DOHH2 (cell line): ENCODE measurements around the gene RGS9BP.

ENCODE experiments used
- H3F3A ChIP-seq: fragments of 200-600 bp; sonication (generic), shearing (Covaris generic); 2 replicates; pipeline ENCODE4 v1.6.0; 2016; ENCODE audit warnings: antibody characterized with exemption, mild to moderate bottlenecking; ENCODE audit not compliant: control insufficient read depth, insufficient read depth
- H3K27ac ChIP-seq: fragments of 200-600 bp; sonication (generic); 2 replicates; pipeline ENCODE4 v1.5.1; 2014; ENCODE audit warnings: low read depth, mild to moderate bottlenecking, low read length, moderate library complexity
- H3K27me3 ChIP-seq: fragments of 200-600 bp; sonication (generic); 2 replicates; pipeline ENCODE4 v1.6.1; 2014; ENCODE audit warnings: mild to moderate bottlenecking, low read length, mixed read lengths; ENCODE audit not compliant: control insufficient read depth
- H3K36me3 ChIP-seq: fragments of 200-600 bp; sonication (generic); 2 replicates; pipeline ENCODE4 v1.6.1; 2014; ENCODE audit warnings: mild to moderate bottlenecking, low read length, moderate library complexity, mixed read lengths; ENCODE audit not compliant: control insufficient read depth
- H3K4me1 ChIP-seq: fragments of 200-600 bp; sonication (generic); 2 replicates; pipeline ENCODE4 v1.6.1; 2014; ENCODE audit warnings: mild to moderate bottlenecking, low read length, mixed read lengths; ENCODE audit not compliant: control insufficient read depth
- H3K4me2 ChIP-seq: fragments of 200-600 bp; sonication (generic); 2 replicates; pipeline ENCODE4 v1.6.0; 2014; ENCODE audit warnings: mild to moderate bottlenecking, low read length, moderate library complexity
- H3K4me3 ChIP-seq: fragments of 200-600 bp; sonication (generic); 2 replicates; pipeline ENCODE4 v1.5.1; 2014; ENCODE audit warnings: mild to moderate bottlenecking, low read length, mixed read lengths
- H3K79me2 ChIP-seq: fragments of 200-600 bp; sonication (generic); 2 replicates; pipeline ENCODE4 v1.6.1; 2014; ENCODE audit warnings: mild to moderate bottlenecking, low read length, mixed read lengths; ENCODE audit not compliant: control insufficient read depth
- H3K9me2 ChIP-seq: fragments of 200-600 bp; sonication (generic); replicated peaks from 2 replicates; pipeline ENCODE4 v1.6.1; 2014; ENCODE audit warnings: mild to moderate bottlenecking, low read length, mixed read lengths; ENCODE audit not compliant: control insufficient read depth
- H3K9me3 ChIP-seq: fragments of 200-600 bp; sonication (generic); 2 replicates; pipeline ENCODE4 v1.6.1; 2014; ENCODE audit warnings: antibody characterized with exemption, low read length, mixed read lengths; ENCODE audit not compliant: control insufficient read depth, insufficient read depth
- H4K20me1 ChIP-seq: fragments of 200-600 bp; sonication (generic); 2 replicates; pipeline ENCODE4 v1.6.0; 2014; ENCODE audit warnings: low read depth, mild to moderate bottlenecking, antibody characterized with exemption, low read length, moderate library complexity; ENCODE audit not compliant: control insufficient read depth, insufficient read depth
- CTCF ChIP-seq: fragments of 200-600 bp; sonication (generic); IDR thresholded peaks from one replicate; pipeline ENCODE4 v1.5.1; 2014; ENCODE audit warnings: antibody characterized with exemption, mild to moderate bottlenecking, low read depth, low read length; ENCODE audit not compliant: poor library complexity, severe bottlenecking
- EZH2phosphoT487 ChIP-seq: fragments of 200-600 bp; sonication (generic); IDR thresholded peaks from 2 replicates; pipeline ENCODE4 v1.6.1; 2017; ENCODE audit warnings: borderline replicate concordance, mild to moderate bottlenecking, antibody characterized with exemption, low read length, moderate library complexity, mixed read lengths

Gene RGS9BP

GRCh38 chr19:32658527-32658926 is 17.1 kb upstream of the RGS9BP start:
- peaks cover 22% of the 10 kb centered on the region for H3K36me3 ChIP-seq
- no peaks in the 10 kb centered on the region for H3K9me2 ChIP-seq
- H3K27me3 ChIP-seq: no peaks in the 10 kb centered on the region
- no peak overlapping the region for H3K4me2 ChIP-seq
- no peak overlapping the region for H3K4me3 ChIP-seq
- no peaks in the 10 kb centered on the region for H3K4me1 ChIP-seq
- no peak for TF ChIP-seq EZH2phosphoT487
- TF ChIP-seq CTCF: no peak
- H3K27ac ChIP-seq: no peak overlapping the region
- H3K9me3 ChIP-seq: no peaks in the 10 kb centered on the region
- 0 out of 2 replicates have a peak, but pooled peaks cover 3% of the 10 kb centered on the region for H4K20me1 ChIP-seq
- no peaks in the 10 kb centered on the region for H3F3A ChIP-seq
- H3K79me2 ChIP-seq: peaks cover 51% of the 10 kb centered on the region

GRCh38 chr19:32661318-32661717 is 14.3 kb upstream of the RGS9BP start:
- H3K4me3 ChIP-seq: no peak overlapping the region
- no peaks in the 10 kb centered on the region for H3F3A ChIP-seq
- no peak for TF ChIP-seq CTCF
- TF ChIP-seq EZH2phosphoT487: no peak
- peaks cover 63% of the 10 kb centered on the region for H3K79me2 ChIP-seq
- H3K27me3 ChIP-seq: no peaks in the 10 kb centered on the region
- 0 out of 2 replicates have a peak, but pooled peaks cover 3% of the 10 kb centered on the region for H4K20me1 ChIP-seq
- H3K9me2 ChIP-seq: no peaks in the 10 kb centered on the region
- H3K4me2 ChIP-seq: no peak overlapping the region
- no peak overlapping the region for H3K27ac ChIP-seq
- H3K36me3 ChIP-seq: peaks cover 16% of the 10 kb centered on the region
- no peaks in the 10 kb centered on the region for H3K9me3 ChIP-seq
- H3K4me1 ChIP-seq: no peaks in the 10 kb centered on the region

GRCh38 chr19:32662186-32662585 is 13.5 kb upstream of the RGS9BP start:
- H3K79me2 ChIP-seq: peaks cover 71% of the 10 kb centered on the region
- no peaks in the 10 kb centered on the region for H3F3A ChIP-seq
- no peaks in the 10 kb centered on the region for H3K4me1 ChIP-seq
- no peak overlapping the region for H3K4me2 ChIP-seq
- no peaks in the 10 kb centered on the region for H3K27me3 ChIP-seq
- H4K20me1 ChIP-seq: 0 out of 2 replicates have a peak, but pooled peaks cover 3% of the 10 kb centered on the region
- no peaks in the 10 kb centered on the region for H3K9me2 ChIP-seq
- H3K27ac ChIP-seq: no peak overlapping the region
- TF ChIP-seq EZH2phosphoT487: no peak
- no peaks in the 10 kb centered on the region for H3K9me3 ChIP-seq
- H3K4me3 ChIP-seq: no peak overlapping the region
- peaks cover 19% of the 10 kb centered on the region for H3K36me3 ChIP-seq

GRCh38 chr19:32666084-32666483 is 9.6 kb upstream of the RGS9BP start:
- H3K27ac ChIP-seq: no peak overlapping the region
- TF ChIP-seq CTCF (no peak), EZH2phosphoT487 (no peak)
- H3K27me3 ChIP-seq: no peaks in the 10 kb centered on the region
- H3K36me3 ChIP-seq: peaks cover 14% of the 10 kb centered on the region
- no peaks in the 10 kb centered on the region for H3K9me2 ChIP-seq
- H3K4me3 ChIP-seq: no peak overlapping the region
- no peaks in the 10 kb centered on the region for H3K4me1 ChIP-seq
- H4K20me1 ChIP-seq: peaks cover 9% of the 10 kb centered on the region; the same call in 1 of the 2 replicates
- H3K4me2 ChIP-seq: no peak overlapping the region
- H3K9me3 ChIP-seq: no peaks in the 10 kb centered on the region
- H3K79me2 ChIP-seq: peaks cover 81% of the 10 kb centered on the region
- no peaks in the 10 kb centered on the region for H3F3A ChIP-seq
